Skin of body (tissue), 2 donors: Measurements from ENCODE around the gene SEPTIN2. TPM values are rescaled to one million over a fixed set of nuclear protein-coding genes. Genes with fewer than 3 reads are reported as not detected.
"Not testable (repeated sequence)": the region's sequence is repeated elsewhere in the genome, so short reads cannot be mapped to it uniquely, and the experiment has no call there.

ENCODE experiments used
- DNase-seq: peaks from one replicate; lab custom pipeline; 2025; lab: John Stamatoyannopoulos, UW
- total RNA-seq: library from RNA; depleted of rRNA; stranded (reverse); fragments of >200 nt; gene quantifications from one replicate; pipeline ENCODE4 v1.2.3, GENCODE V29; 2014

Gene SEPTIN2
- total RNA-seq, 1 donor from 2014 or later = 354 TPM

DNA sequence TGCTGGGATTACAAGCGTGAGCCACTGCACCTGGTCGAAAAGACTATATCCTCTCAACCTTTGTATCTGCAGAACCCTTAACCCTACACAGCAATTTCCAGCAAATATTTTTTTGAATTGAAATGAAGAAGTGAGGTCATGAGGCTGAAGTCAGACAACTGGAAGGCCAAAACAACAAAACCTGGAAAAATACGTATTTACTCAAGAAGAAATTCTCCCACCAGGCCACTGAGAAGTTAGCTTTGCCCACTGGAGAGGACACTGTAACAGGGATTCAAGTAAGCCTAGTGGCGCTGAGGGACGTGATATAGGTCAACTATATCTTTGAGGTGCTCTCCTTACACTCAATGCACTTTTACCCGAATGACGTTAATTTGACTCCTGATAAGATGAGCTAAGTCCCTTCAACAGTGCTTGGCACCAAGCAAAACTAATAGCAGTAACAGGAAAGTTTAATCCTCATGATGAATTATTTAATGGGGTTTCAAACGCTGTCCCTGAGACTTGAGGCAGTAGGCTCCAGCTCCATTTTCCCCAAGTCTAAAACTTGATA lies 2.1 kb upstream of the SEPTIN2 start:
- DNase-seq = no peak

DNA sequence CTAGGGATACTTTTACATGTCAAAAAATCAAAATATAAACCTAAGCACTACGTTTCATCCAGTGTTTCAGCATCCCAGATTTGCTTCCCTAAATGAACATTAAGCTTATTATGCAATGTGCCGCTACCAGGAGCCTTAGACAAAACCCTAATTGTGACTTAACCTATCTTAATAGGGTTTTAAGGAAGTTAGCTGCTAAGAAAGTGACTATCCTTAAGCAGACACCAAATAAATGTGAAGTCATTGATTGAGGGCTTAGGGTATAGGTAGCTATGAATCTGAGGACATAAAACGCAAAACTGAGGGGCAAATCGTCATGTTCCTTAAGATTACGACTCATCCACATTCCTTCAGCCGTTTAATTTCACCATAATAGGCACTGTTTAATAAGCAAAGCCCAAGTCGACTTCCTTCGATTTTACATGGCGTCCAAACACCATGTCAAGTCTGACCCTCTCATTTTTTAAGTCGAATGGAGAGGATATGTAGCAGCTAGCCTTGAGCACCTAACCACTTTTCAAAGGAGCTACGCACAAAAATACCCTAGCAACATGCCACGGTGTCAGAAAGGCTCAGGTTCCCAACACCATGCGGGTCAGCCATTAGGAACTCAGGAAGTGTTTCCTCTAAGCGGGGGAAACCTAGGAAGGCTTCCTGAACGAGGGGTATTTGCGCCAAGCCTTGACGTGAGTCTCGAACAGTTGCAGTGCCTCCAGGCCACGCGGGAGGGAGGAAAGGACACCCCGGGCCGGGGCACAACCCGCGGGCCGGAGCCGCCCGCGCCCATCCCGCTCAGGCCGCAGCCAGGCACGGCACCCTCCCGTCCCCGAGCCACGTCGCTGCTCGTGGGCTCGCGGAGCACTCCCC lies 1.3 kb upstream of the SEPTIN2 start:
- peak; percentile 55 for DNase-seq

DNA sequence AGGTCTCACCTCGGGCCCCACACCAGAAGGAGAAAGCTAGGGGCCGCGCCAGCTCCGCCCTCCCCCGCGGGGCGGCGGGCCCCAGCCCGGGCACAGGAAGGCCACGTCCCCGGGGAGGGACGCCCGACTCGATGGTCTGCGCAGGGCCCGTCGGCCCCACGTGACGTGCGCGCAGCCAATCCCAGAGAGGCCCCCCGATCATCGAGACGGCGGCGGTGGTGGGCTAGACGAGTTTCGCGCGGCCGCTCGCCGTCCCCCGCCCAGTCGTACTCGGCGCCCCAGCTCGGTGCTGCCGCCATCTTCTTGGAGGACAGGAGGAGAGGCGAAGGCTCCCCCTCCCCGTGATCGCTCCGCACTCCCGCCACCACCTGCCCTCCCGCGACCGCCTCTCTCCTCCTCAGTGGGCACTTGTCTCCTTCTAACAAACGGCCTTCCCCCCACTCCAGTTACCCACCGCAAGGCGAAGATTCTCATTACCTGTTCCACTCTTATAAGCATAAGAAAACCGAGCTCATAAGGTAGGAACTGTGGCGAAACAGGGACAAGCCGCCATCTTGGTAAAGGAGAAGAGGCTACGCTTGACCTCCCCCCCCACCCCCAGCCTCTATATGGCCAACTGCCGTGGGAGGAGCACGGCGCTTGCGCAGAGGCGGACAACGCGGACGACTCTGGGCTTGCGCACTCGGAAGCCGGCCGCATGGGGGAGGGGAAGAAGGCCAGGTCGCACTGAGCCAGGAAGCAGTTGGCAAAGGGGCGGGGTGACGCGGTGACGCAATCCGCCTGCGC lies 439 bp upstream of the SEPTIN2 start, which contains the start of gene HDLBP:
TSS of gene HDLBP (minus strand) at position 580 of the 786 bp plus-strand sequence. CDS start 48,803 bp downstream, outside the sequence.
- DNase-seq = peak; percentile 99

DNA sequence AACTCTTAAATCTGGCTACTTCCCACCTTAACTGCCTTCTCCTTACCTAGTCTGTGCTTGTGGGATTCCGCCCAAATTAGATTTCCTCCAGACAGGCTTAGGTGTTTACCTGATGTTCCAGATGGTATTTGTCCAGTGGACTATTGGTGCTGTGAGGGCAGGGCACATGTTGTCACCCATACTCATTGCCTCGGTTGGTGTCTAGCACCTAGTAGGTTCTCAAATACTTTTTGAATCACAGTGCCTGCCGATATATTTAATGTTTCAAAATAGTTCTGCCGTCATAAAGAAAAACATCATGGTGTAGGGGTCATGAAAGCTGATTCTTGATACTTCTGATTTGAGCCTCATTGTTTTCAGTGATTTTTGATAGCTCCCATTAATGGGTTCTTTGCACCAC lies 1.1 kb downstream of the SEPTIN2 start:
- no peak for DNase-seq

DNA sequence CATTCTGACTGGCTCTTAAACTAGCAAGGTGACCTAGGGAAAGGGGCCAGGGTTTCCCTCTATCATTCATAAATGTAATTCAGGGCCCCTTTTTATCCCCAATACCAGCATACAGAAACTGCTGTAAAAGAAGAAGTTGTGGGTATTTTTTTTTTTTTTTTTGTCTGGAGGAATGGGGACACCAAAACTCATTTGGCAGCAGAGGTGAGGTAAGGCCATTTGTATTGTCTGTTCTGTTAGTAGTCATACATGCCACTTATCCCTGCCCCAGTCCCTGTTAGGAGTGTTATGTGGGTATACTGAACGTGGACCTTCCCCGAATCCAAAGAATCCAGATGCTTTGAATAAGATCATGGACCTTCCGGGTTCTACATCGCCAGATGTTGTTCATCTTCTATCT lies 1.7 kb downstream of the SEPTIN2 start:
- DNase-seq = no peak

DNA sequence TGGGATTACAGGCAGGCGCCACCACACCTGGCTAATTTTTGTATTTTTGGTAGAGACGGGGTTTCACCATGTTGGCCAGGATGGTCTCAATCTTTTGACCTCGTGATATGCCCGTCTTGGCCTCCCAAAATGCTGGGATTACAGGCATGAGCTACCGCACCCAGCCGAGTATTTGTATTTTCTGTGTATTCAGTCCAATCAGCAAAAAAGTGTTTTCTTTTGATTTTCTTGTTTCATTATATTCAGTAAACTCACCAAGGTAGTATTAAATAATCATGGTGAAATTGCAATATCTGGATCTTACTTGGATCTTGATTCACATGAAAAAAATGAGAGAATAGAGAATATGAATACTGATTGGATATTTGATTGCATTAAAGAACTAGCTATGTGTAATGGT lies 3.1 kb downstream of the SEPTIN2 start:
- DNase-seq = not testable (repeated sequence)

DNA sequence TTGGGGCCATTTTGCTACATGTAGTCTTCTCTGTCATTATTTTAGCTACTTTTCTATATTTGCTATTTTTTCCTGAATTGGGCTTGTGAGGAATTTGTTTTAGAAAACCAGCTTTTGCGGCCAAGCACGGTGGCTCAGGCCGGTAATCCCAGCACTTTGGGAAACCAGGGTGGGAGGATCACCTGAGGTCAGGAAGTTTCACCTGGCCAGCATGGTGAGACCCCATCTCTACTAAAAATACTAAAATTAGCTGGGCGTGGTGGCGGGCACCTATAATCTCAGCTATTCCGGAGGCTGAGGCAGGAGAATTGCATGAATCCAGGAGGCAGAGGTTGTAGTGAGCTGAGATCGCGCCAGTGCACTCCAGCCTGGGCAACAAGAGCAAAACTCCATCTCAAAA lies 4.7 kb downstream of the SEPTIN2 start:
- DNase-seq = no peak

DNA sequence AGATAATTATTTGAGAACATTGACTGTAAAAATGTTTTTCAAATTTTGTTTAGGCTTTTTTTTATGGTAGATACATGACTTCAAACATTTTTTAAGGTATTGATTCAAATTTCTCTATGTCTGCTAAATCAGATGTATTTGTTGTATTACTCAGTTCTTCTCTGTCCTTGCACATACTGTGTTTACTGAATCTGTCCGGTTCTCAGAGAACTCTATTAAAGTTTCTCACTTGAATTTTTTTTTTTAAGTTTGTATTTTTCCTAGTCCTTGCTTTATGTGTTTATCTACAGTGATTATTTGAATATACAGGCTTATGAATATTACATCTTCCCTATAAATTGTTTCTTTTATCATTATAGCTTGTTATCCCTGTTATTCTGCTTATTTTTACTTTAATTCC lies 5.3 kb downstream of the SEPTIN2 start:
- no peak for DNase-seq

DNA sequence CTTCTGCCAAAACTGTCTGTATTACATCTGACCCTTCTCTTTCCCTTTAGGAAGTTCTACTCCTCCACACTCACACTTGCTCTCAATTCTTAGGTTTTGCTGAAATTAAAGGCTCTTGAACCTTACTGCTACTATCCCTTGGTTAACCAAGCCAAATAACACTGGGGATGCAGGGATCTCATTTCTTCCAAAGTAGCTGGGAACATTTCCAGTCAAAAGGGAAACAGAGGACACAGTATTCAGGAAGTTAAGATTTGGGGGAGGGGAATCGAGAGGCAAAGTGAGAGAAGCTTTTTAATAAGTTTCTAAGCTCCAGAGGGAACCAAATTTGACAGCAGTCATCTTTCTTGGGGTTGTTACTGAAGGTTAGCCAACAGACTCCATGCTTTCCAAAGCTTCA lies 6.2 kb downstream of the SEPTIN2 start:
- no peak for DNase-seq

DNA sequence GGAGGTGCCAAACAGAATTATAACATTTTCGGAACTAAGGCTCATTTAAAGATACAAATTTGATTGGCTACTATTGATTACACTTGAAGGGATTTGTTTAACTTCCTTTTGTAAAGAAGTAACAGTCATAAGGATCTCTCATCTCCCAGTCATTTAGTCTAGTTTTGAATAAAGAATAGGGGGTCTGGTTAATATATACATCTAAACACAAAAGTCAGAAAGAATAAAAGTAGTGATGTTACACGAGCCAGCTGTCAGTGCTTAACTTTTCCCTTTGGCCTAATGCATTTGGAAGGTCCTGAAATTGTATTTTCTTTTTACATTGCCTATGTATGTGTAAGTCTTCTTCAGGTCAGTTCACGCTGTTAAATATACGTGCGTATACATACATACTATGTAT lies 8.1 kb downstream of the SEPTIN2 start:
- no peak for DNase-seq

DNA sequence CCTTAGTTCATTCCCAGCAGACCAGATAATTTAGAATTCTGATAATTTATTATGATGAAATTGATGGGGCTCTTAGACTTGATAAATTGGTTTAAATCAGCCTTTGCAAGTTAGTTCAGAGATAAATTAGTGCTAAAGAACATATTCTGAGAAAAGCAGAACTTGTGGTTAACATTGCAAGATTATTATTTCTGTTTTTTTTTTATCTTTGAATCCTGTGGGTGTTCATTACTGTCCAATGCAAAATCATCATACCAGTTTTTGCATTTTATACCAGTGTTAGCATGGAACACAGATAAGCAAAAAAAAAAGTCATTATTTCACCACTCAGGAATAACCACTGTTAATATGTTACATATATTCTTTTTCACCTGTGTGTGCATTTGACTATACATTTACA lies 9.1 kb downstream of the SEPTIN2 start:
- DNase-seq = no peak

DNA sequence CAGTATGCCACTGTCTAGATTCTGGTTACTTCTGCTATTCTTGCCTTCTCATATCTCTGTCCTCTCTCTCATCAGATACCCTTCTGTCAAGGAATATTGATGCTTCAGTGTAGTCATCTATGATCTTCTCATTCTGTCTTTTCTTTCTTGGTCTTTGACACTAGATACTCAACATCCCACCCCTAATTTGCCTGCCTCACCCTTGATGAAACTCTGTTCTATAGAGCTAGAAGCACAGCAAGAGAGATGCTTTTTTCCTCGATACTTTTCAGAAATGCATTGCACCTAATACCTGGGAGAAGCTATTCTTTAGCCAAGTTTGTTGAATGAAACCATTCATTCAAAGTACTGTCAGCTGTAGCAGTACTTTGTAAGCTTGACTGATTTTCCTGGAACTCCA lies 9.5 kb downstream of the SEPTIN2 start:
- no peak for DNase-seq

DNA sequence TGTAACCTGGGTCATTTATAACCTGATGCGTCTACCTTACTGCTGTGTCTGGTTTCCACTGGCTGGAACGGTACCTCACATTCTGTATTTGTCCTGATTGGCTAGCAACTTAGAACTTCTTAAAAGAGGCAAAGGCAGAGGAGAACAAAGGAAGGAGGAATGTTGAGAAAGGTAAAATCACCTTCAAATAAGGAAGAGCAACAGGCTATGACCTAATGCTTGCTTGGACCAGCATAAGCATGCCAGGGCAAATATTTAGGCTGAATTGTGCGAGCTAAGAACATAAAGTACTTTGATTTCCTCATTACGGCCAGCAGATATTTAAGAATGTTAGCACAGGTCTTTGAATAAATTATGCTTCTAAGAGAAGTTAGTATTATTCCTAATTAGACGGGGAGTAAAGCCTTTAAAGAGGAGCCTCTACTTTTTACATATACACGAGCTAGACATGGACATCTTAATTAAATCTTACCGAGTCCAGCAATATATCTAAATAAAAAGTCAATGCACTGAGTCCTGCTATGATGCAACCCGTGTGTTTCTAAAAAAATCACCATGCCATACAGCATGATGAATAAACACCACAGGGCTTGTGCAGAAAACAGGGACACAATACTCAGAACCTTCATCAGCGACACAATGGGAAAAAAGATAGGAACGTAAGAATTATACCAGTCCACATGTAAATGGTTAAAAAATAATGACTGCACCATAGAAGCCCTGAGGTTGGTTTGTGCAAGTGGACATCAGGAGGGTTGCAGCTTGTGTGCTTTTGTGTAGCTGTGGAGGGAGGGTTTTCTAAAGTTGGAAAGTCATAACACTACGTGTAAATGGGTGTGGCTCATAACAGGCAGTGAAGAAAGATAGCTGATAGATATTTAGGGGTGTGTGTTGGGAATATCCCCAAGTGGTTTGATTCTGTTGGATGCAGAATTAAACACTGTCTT lies 14.2 kb downstream of the SEPTIN2 start:
- DNase-seq = no peak

DNA sequence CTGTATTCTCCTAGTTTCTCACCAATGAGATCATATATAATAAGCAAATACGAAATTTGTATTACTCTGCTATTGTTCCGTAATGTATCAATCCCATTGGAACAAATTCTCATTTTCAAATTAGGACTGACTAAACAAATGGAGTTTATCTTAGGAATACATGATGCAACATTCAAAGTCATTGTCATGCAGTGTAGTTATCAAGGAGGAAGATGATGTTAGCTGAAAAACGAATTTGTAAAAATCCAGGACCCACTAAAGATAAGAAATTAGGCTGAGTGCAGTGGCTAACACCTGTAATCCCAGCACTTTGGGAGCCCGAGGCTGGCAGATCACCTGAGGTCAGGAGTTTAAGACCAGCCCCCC lies 14.9 kb downstream of the SEPTIN2 start:
- DNase-seq = no peak

DNA sequence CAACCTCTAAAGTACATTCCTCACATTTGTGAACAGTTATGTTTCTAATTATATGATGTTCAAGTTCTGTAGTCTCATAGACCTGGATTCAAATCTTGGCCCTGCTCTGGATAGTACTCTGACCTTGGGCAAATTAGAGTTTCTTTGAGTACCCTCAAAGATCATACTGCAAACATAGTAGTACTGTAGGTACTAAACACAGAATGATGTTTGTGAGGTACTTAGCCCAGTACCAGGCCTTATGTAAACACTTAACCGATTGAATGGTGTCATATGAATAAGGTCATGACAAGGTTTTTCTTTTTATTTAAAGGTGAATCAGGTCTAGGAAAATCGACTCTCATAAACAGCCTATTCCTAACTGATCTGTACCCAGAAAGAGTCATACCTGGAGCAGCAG lies 19.1 kb downstream of the SEPTIN2 start:
- DNase-seq = no peak

DNA sequence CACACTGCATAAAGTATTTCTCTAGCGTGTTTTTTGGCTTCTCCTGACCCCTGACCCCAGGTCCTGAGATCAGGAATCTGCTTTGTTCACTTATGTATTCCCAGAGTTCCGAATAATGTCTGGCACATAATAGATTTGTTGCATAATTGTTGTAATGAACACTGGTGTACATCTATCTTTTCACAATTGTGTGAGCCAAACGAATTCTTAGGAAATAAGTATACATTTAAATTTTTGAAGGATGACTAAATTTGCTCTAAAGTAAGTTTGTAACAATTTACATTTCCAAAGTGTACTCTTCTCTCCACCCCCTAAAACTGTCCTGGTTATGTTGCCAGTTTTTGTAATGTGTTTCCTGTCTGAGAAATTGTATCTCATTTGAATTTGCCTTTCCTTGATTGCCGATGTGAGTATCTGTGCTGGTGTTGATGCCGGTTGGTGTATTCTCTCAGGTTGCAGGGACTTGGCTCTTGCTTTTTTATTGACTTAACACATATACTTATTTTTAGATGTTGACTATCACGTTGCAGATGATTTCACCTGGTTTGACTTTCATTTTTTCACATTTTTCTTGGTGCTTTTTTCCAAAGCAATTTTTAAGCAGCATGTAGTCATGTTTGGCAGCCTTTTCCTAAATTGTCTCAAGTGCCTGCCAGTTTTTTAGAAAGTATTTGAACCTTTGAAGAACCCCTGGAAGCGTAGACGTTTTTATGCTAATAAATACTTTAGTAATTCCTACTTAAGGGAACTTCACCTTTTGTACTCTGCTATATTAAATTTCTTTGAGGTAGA lies 24.3 kb downstream of the SEPTIN2 start:
- DNase-seq = no peak

DNA sequence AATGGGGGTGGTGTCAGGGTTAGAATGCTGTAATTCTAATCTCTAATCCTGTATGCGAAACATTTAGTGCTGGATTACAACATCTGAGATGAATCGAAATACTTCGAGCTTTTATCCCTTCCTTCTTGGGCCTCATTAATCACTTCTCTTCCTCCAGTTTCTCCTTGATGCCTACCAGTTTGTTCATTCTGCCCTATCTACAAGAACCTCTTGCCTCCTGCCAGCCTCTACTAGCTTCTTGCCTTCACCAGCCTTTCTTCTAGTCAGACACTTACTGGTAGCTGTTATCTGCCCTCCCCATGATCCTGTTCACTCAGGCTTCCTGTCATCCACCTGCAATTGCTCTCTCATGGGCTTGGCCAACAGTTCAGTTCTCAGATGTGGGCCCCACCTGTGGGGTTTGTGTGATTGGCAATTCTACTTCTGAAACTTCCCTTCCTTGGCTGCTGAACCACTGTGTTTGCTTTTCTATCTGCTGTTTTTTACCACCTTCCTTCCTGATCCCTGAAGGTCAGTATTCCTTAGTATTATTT lies 25.0 kb downstream of the SEPTIN2 start:
- no peak for DNase-seq

DNA sequence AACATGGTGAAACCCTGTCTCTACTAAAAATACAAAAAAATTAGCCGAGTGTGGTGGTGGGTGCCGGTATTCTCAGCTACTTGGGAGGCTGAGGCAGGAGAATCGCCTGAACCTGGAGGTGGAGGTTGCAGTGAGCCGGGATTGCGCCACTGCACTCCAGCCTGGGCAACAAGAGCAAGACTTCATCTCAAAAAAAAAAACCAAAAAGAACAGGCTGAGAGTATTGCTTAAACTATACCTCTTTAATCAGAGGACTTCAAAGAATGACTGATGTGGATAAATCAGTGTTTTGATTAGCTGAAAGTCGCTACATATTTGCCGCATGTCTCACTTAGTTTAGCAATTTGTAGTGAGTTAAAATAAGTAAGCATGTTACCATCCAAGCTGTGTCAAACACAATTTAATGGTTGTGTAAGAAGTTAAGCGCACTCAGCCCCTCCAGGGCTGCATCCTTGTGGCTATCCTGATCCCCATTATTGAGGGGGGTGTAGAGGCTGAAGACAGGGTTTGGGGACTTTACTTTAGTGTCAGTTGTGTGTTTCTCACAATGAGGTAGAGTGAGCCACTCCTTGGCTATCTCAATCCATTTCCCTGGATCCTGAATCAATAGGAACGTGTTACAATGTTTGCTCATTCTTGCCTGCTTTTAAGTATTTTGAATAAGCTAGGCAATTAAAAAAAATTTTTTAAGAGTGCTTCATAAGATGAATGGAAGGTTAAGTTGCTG lies 29.4 kb downstream of the SEPTIN2 start:
- no peak for DNase-seq

DNA sequence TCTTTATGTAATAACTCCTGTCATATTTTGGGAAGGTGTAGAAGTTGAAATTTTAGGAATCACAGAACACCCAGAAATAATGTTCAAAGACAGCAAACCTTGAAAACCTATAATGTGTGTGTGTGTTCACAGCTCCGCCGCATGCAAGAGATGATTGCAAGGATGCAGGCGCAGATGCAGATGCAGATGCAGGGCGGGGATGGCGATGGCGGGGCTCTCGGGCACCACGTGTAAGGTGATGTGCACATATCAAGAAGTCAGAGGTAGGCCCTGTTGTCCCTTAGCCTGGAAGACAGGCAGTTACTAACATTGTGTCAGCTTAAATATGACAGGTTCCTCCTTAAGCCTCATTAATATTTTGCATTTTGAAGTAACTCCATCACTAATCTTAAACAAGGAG lies 34.2 kb downstream of the SEPTIN2 start:
- DNase-seq = no peak

DNA sequence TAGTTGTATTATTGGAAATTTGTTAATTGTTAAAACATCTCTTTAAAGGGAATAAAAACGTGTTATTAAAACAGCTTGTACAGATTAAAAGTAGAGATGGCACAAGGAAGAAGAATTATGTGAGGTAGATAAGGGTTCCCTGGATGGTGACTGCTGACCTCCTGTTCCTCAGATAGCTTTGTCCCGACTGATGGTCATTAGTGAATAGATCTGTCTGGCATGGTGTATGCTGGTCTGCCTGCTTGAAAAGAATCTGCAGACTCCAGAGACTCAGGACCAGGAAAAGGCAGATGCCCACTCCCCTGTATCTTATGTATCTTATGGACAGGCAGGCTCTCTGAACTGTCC lies 34.8 kb downstream of the SEPTIN2 start:
- no peak for DNase-seq
